Body of pancreas (tissue), 4 donors: ENCODE measurements around the gene ACER2.

Experiments
- POLR2A ChIP-seq, 3 donors: fragments of 450-650 bp; IDR thresholded peaks; one replicate each; pipeline ENCODE4 v1.6.1; 2016; ENCODE audit warnings: antibody characterized with exemption in 3 of 3, mild to moderate bottlenecking in 2 of 3
- TF ChIP-seq, protein P1 (sequence below), 7 experiments: fragments of 450-650 bp in 4 of 7; fragments of 200-600 bp in 3 of 7; sonication (generic) in 3 of 7; IDR thresholded peaks; one replicate each; pipeline ENCODE4 v1.5.1; 2016 to 2019; ENCODE audit warnings: antibody characterized with exemption in 7 of 7

DNA sequence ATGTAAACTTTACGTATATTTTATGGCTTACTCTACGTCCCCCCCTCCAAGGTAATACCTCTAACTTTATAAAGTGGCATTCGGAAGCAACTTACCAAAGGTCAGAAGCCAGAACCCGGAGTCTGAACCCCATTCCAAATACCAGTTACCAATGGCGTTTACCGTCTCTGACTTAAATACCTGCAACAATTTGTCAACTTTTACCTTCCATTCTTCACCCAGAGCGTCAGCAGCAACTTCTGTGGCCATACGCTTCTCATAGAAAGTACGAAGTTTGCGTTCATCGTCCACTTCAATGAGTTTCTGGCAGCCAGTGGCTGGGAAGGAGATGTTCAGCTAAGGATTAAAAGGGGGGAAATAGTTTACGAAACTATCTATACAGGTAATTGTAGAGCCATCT, 29.5 kb upstream of the ACER2 start:
- TF ChIP-seq, protein P1, sequence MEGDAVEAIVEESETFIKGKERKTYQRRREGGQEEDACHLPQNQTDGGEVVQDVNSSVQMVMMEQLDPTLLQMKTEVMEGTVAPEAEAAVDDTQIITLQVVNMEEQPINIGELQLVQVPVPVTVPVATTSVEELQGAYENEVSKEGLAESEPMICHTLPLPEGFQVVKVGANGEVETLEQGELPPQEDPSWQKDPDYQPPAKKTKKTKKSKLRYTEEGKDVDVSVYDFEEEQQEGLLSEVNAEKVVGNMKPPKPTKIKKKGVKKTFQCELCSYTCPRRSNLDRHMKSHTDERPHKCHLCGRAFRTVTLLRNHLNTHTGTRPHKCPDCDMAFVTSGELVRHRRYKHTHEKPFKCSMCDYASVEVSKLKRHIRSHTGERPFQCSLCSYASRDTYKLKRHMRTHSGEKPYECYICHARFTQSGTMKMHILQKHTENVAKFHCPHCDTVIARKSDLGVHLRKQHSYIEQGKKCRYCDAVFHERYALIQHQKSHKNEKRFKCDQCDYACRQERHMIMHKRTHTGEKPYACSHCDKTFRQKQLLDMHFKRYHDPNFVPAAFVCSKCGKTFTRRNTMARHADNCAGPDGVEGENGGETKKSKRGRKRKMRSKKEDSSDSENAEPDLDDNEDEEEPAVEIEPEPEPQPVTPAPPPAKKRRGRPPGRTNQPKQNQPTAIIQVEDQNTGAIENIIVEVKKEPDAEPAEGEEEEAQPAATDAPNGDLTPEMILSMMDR (IDR thresholded peaks at IDR 0.05), result no peak
- TF ChIP-seq POLR2A (IDR thresholded peaks at IDR 0.05), result no peak
